Astrocyte (in vitro differentiated cells and primary cell): Measurements from ENCODE around the gene IGLON5. TPM values are rescaled to one million over a fixed set of nuclear protein-coding genes. Genes with fewer than 3 reads are reported as not detected.

Experiments used
- DNase-seq: peaks from one replicate; pipeline ENCODE4 v3.0.0-alpha.2; 2010; ENCODE audit warnings: low read depth
- FAIRE-seq: peaks from 2 replicates; lab custom pipeline; 2011; peaks lifted over from hg19 to GRCh38; lab: Jason Lieb, UNC
- H2AFZ ChIP-seq: 2 replicates; pipeline ENCODE4 v1.6.0; 2012; ENCODE audit warnings: low read depth, low read length, inconsistent platforms
- H3K27ac ChIP-seq: 2 replicates; pipeline ENCODE4 v1.5.1; 2011; ENCODE audit warnings: low read depth, low read length, inconsistent platforms
- H3K27me3 ChIP-seq: 2 replicates; pipeline ENCODE4 v1.6.0; 2011; ENCODE audit warnings: low read length, inconsistent platforms; ENCODE audit not compliant: insufficient read depth
- H3K36me3 ChIP-seq: 2 replicates; pipeline ENCODE4 v1.5.1; 2011; ENCODE audit warnings: low read length, inconsistent platforms; ENCODE audit not compliant: insufficient read depth
- H3K4me1 ChIP-seq: 2 replicates; pipeline ENCODE4 v1.5.1; 2011; ENCODE audit warnings: low read length, inconsistent platforms; ENCODE audit not compliant: insufficient read depth
- H3K4me2 ChIP-seq: 2 replicates; pipeline ENCODE4 v1.6.0; 2012; ENCODE audit warnings: low read length, inconsistent platforms
- H3K4me3 ChIP-seq: 2 replicates; pipeline ENCODE4 v1.5.1; 2011; ENCODE audit warnings: low read depth, mild to moderate bottlenecking, low read length, inconsistent platforms; ENCODE audit not compliant: insufficient read depth
- H3K79me2 ChIP-seq: 2 replicates; pipeline ENCODE4 v1.6.0; 2012; ENCODE audit warnings: mild to moderate bottlenecking, low read length, inconsistent platforms; ENCODE audit not compliant: insufficient read depth
- H3K9ac ChIP-seq: 2 replicates; pipeline ENCODE4 v1.6.0; 2012; ENCODE audit warnings: mild to moderate bottlenecking, low read length, inconsistent platforms
- H3K9me3 ChIP-seq: 2 replicates; pipeline ENCODE4 v1.5.1; 2012; ENCODE audit warnings: low read depth, mild to moderate bottlenecking, low read length, inconsistent platforms; ENCODE audit not compliant: insufficient read depth
- H4K20me1 ChIP-seq: 2 replicates; pipeline ENCODE4 v1.6.0; 2012; ENCODE audit warnings: low read length, inconsistent platforms; ENCODE audit not compliant: insufficient read depth
- H3K27ac Mint-ChIP-seq: one replicate; pipeline ENCODE4 v1.8.0; 2021; ENCODE audit warnings: mild to moderate bottlenecking, mixed read lengths; ENCODE audit not compliant: unreplicated experiment
- H3K27me3 Mint-ChIP-seq: one replicate; pipeline ENCODE4 v1.8.0; 2021; ENCODE audit warnings: low read depth, mixed read lengths; ENCODE audit not compliant: unreplicated experiment
- H3K36me3 Mint-ChIP-seq: one replicate; pipeline ENCODE4 v1.8.0; 2021; ENCODE audit warnings: low read depth, mixed read lengths; ENCODE audit not compliant: unreplicated experiment
- H3K4me1 Mint-ChIP-seq: one replicate; pipeline ENCODE4 v1.8.0; 2021; ENCODE audit warnings: low read depth, mixed read lengths; ENCODE audit not compliant: unreplicated experiment
- H3K4me3 Mint-ChIP-seq: one replicate; pipeline ENCODE4 v1.8.0; 2021; ENCODE audit warnings: mild to moderate bottlenecking, moderate library complexity, mixed read lengths; ENCODE audit not compliant: unreplicated experiment
- H3K9me3 Mint-ChIP-seq: one replicate; pipeline ENCODE4 v1.8.0; 2021; ENCODE audit warnings: mild to moderate bottlenecking, mixed read lengths; ENCODE audit not compliant: unreplicated experiment
- EZH2 ChIP-seq: IDR thresholded peaks from 2 replicates; pipeline ENCODE4 v1.6.1; 2012; ENCODE audit warnings: mild to moderate bottlenecking, low read length, inconsistent platforms; ENCODE audit not compliant: insufficient read depth
- total RNA-seq: library from RNA; stranded (reverse); gene quantifications from 2 replicates; pipeline ENCODE4 v1.2.1, GENCODE V29; 2021
- TF ChIP-seq, protein P1 (sequence below): IDR thresholded peaks from 2 replicates; pipeline ENCODE4 v1.5.1; 2011; ENCODE audit warnings: low read depth, mild to moderate bottlenecking, inconsistent platforms, low read length, moderate library complexity; ENCODE audit not compliant: insufficient read depth

The IGLON5 gene
- total RNA-seq, 1 donor from 2014 or later = 5.4 TPM

DNA sequence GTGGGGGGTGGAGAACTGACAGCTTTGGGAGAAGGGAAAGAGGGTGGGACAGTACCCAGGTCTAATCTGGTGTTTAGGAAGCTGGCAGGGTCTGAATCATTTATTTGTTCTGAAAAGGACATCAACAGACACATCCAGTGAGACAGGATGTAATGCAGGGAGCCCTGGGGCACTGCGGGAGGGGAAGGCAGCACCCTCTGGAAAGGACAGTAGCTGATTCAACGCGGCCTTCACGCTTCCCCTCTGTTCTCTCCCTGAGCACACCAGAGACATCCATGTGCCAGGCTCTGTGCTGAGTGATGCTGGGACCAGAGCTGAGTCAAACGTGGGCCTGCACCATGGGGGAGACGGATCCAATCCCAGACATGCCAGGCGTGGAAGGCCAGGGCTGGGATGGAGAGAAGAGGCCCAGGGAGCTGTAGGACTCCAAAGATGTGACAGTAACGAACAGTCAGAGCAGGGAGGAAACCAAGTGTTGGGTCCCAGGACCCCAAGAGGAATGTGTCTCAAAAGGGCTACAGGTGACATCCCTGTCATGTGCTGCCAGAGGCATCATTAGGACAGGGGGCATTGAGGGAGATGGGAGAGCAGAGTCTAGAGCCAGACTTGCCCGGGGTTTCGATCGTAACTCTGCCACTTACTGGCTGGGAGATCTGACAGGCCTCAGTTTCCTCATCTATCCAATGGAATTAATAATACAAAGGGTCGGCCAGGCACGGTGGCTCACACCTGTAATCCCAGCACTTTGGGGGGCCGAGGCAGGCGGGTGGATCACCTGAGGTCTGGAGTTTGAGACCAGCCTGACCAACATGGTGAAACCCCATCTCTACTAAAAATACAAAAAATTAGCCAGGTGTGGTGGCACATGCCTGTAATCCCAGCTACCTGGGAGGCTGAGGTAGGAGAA lies 53.0 kb downstream of the IGLON5 start:
- Histone ChIP-seq H3K4me3 (no peak overlapping the region), H3K36me3 (no peaks in the 10 kb centered on the region), H4K20me1 (peaks cover 4% of the 10 kb centered on the region), H3K79me2 (peaks cover 20% of the 10 kb centered on the region), H3K27ac (no peak overlapping the region), H2AFZ (no peak overlapping the region), H3K27me3 (no peaks in the 10 kb centered on the region), H3K9ac (no peak overlapping the region), H3K9me3 (no peaks in the 10 kb centered on the region), H3K4me1 (peaks cover 35% of the 10 kb centered on the region), H3K4me2 (no peak overlapping the region)
- peaks cover 20% of the 10 kb centered on the region for H3K4me1 Mint-ChIP-seq
- DNase-seq = no peak
- no peaks in the 10 kb centered on the region for H3K27me3 Mint-ChIP-seq
- H3K36me3 Mint-ChIP-seq = peaks cover 2% of the 10 kb centered on the region
- no peaks in the 10 kb centered on the region for H3K9me3 Mint-ChIP-seq
- TF ChIP-seq, protein P1, sequence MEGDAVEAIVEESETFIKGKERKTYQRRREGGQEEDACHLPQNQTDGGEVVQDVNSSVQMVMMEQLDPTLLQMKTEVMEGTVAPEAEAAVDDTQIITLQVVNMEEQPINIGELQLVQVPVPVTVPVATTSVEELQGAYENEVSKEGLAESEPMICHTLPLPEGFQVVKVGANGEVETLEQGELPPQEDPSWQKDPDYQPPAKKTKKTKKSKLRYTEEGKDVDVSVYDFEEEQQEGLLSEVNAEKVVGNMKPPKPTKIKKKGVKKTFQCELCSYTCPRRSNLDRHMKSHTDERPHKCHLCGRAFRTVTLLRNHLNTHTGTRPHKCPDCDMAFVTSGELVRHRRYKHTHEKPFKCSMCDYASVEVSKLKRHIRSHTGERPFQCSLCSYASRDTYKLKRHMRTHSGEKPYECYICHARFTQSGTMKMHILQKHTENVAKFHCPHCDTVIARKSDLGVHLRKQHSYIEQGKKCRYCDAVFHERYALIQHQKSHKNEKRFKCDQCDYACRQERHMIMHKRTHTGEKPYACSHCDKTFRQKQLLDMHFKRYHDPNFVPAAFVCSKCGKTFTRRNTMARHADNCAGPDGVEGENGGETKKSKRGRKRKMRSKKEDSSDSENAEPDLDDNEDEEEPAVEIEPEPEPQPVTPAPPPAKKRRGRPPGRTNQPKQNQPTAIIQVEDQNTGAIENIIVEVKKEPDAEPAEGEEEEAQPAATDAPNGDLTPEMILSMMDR = no peak
- TF ChIP-seq EZH2 = no peak
- peak overlapping the region; percentile 79 for H3K27ac Mint-ChIP-seq
- no peak for FAIRE-seq
- peak overlapping the region; percentile 72 for H3K4me3 Mint-ChIP-seq

DNA sequence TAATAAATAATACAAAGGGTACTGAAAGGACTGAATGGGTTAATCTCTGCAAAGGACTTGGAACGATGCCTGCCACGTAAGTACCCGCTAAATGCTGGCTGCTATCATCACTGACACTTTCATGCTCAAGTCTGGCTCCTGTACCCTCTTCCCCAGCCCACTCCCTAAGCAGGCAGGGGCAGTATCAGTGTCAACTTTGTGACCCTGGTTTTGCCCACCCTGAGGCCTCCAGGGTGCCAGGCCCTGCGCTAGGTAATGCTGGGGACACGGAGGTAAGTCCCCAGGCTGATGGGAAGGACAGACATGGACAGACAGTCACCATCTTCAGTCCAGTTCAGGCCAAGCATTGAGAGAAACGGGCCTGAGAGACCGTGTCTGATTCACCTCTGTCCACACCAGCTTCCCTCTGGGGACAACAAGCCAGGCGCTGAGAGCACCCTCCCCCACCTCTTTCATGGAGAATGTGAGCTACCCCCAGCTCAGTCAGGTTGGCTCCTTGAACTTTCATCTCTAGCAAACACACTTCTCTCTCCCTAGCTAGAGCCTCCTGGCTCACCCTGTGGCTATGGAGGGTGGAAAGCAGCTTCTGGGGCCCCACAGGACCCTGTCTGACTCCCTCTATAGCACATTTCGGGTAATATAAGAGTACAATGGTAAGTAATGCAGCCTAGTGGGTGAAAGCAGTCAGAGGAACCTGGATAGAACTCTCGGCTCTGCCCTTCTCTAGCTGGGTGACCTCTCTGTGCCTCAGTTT lies 53.9 kb downstream of the IGLON5 start:
- peak overlapping the region; percentile 82 for H3K27ac ChIP-seq
- TF ChIP-seq, protein P1 = no peak
- TF ChIP-seq EZH2 = no peak

More for the DNA sequence above, 53.9 kb downstream of the IGLON5 start:
- Mint-ChIP-seq H3K27me3 (no peaks in the 10 kb centered on the region), H3K27ac (peak overlapping the region; percentile 89), H3K4me3 (peak overlapping the region; percentile 91), H3K4me1 (peaks cover 18% of the 10 kb centered on the region), H3K9me3 (peaks cover 2% of the 10 kb centered on the region), H3K36me3 (peaks cover 2% of the 10 kb centered on the region)
- Histone ChIP-seq H3K79me2 (peaks cover 20% of the 10 kb centered on the region), H3K9ac (peak overlapping the region; percentile 92), H3K4me1 (peaks cover 30% of the 10 kb centered on the region), H4K20me1 (no peaks in the 10 kb centered on the region), H3K27me3 (no peaks in the 10 kb centered on the region), H3K9me3 (no peaks in the 10 kb centered on the region), H3K4me3 (peak overlapping the region; percentile 93), H3K36me3 (no peaks in the 10 kb centered on the region), H2AFZ (peak overlapping the region; percentile 87), H3K4me2 (peak overlapping the region; percentile 98)
- DNase-seq (peak; percentile 42), FAIRE-seq (no peak)
